Adrenal gland (tissue), 5 donors: Measurements from ENCODE around the gene MRM1.

Source experiments
- POLR2A ChIP-seq, 2 donors: fragments of 450-650 bp; IDR thresholded peaks; one replicate each; pipeline ENCODE4 v1.6.1; 2017; ENCODE audit warnings: antibody characterized with exemption in 2 of 2, mild to moderate bottlenecking in 2 of 2, moderate library complexity in 1 of 2
- TF ChIP-seq, protein P1 (sequence below), 6 experiments: fragments of 450-650 bp in 4 of 6; fragments of 200-600 bp in 2 of 6; sonication (generic) in 1 of 6; IDR thresholded peaks; 1 replicate in 5 of 6; 2 replicates in 1 of 6; pipeline versions ENCODE4 v1.5.1 to v1.8.0; 2016 to 2021; ENCODE audit warnings: antibody characterized with exemption in 6 of 6, mild to moderate bottlenecking in 2 of 6, moderate library complexity in 1 of 6
- donor health status: DM: no; HTN: no; CAD: no.

DNA sequence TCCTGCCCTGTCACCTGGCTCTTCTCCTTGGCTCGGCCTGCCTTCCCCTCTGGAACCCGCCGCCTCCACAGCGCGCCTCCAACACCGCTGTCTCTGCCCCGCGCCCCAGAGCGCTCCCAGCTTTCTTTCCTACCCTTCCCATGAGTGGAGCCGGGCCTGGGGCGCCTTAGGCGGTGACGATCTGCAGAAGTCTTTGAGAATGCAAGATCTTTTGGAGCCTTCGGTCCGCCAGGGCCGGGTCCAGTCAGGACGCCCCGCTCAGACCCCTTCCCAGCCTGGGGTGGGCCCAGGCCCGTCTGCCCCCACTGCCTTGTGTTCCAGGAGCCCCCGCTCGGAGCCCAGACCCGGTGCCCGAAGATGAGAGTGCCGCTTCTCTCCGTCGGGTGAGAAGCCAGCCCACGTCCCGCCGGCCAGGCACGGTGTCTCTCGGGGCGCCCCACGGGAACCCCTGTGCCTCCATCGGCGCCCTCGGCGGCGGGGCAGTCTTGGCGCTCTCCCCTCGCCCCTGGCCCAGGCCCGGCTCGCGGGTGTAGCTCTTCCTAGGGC, 40.0 kb downstream of the MRM1 start:
- no peak for TF ChIP-seq POLR2A (IDR thresholded peaks at IDR 0.05)
- TF ChIP-seq, protein P1, sequence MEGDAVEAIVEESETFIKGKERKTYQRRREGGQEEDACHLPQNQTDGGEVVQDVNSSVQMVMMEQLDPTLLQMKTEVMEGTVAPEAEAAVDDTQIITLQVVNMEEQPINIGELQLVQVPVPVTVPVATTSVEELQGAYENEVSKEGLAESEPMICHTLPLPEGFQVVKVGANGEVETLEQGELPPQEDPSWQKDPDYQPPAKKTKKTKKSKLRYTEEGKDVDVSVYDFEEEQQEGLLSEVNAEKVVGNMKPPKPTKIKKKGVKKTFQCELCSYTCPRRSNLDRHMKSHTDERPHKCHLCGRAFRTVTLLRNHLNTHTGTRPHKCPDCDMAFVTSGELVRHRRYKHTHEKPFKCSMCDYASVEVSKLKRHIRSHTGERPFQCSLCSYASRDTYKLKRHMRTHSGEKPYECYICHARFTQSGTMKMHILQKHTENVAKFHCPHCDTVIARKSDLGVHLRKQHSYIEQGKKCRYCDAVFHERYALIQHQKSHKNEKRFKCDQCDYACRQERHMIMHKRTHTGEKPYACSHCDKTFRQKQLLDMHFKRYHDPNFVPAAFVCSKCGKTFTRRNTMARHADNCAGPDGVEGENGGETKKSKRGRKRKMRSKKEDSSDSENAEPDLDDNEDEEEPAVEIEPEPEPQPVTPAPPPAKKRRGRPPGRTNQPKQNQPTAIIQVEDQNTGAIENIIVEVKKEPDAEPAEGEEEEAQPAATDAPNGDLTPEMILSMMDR (IDR thresholded peaks at IDR 0.05): no peak
